Renal cortex interstitium (tissue), 11 donors: ENCODE results near the gene ELOB. TPM values are rescaled to one million over a fixed set of nuclear protein-coding genes. Genes with fewer than 3 reads are reported as not detected.
A peak's percentile ranks its signal among the peaks of the same experiment; 100 is the strongest.

Experiments used
- DNase-seq, 11 donors: peaks; one replicate each; pipeline ENCODE4 v3.0.0-alpha.2; 2013; ENCODE audit warnings: low read depth in 9 of 11, low spot score in 4 of 11; ENCODE audit errors: extremely low read depth in 1 of 11
- polyA plus RNA-seq, 3 donors: library from polyadenylated mRNA; unstranded; fragments of 120-200 nt; gene quantifications; one replicate each; pipeline ENCODE4 v1.2.1, GENCODE V29; 2013; ENCODE audit not compliant: insufficient read length in 3 of 3

Gene ELOB
- polyA plus RNA-seq, 3 donors = 193 to 255 (median 237) TPM

- DNase-seq = no peak
Measured at GRCh38 chr16:2762711-2763110, 14.4 kb downstream of the ELOB start.

- DNase-seq = no peak
Measured at GRCh38 chr16:2761886-2762583, 15.0 kb downstream of the ELOB start.

- no peak for DNase-seq
Measured at GRCh38 chr16:2761472-2761871, 15.6 kb downstream of the ELOB start.

GRCh38 chr16:2757344-2757743 is 19.7 kb downstream of the ELOB start:
- no peak for DNase-seq

- DNase-seq = no peak
Measured at GRCh38 chr16:2756288-2757015, 20.6 kb downstream of the ELOB start.

DNA sequence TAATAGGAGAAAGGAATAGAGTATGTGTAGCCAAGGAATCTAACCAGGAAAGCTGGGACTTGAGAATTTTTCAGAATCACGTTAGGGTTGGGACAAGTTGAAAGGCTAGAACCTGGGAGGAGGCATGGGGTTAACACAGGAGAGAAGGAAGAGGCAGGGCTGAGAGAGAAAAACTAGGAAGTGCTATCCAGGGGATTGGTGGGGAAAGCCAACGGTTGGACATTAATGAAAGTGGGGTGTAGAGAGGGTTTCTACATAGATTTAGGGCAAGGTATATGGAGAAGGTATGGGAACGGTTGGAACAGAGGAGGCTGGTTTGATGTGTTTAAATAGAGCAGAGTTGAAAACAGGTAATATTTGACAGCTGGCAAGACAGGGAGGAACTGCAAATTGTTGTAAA is 21.9 kb downstream of the ELOB start:
- DNase-seq = no peak

- peak in 1 of 11 donors; percentile 12 for DNase-seq
Measured at GRCh38 chr16:2753733-2754020, 23.4 kb downstream of the ELOB start.

- DNase-seq = peak; percentile 51 to 79 (median 75)
Measured at GRCh38 chr16:2752850-2753732, 24.0 kb downstream of the ELOB start.

GRCh38 chr16:2752035-2752849 is 24.8 kb downstream of the ELOB start, which contains the start of gene SRRM2:
TSS of gene SRRM2 (plus strand) at chr16:2752638. CDS start at chr16:2756365, 3,727 bp downstream.
- DNase-seq = peak; percentile 93 to 98 (median 96)

DNA sequence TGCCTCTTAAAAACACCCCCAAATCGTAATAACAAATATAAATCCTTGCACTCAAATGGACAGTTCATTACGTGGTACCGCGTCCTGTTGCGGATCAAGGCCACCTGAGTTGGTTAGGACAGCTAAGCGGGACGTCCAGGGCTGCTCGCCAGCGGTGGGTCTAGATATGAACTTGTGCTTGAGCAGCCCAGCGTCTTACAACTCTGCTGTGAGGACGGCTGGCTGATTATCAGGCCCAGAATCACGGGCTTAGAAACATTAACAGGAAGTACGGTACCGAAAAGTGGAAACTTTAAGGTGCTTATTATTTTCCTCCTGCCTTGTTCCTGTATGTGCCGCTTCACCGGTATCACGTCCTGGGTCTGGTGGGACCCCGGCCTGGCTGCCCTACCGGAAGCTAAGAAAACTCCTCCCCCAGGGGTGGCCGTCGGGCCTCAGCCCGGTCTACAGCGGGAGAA is 25.5 kb downstream of the ELOB start:
- DNase-seq = peak in 4 of 11 donors; percentile 10 to 47 (median 31)

- DNase-seq = no peak
Measured at GRCh38 chr16:2749936-2750335, 27.1 kb downstream of the ELOB start.

DNA sequence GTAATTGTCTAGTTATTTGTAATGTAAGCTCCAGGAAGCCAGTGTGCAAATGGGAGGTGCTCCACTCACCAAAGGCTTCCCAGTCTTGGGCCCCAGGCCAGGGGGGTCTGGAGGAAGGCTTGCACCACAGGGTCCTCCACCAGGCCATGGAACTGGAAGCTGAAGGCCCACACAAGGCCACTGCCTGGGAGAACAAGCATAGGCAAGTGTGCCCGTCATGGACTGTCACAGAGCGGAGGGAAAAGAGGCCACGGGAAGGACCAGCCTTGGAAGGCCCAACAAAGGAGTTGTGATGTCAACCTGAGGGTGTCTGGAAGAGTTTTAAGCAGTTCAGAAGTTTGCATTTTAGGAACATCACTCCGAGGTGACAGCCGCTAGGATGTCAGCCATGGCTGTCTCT is 27.6 kb downstream of the ELOB start:
- no peak for DNase-seq

GRCh38 chr16:2748757-2749455 is 28.2 kb downstream of the ELOB start:
- DNase-seq = no peak

- DNase-seq = no peak
Measured at GRCh38 chr16:2745961-2746360, 31.1 kb downstream of the ELOB start.

DNA sequence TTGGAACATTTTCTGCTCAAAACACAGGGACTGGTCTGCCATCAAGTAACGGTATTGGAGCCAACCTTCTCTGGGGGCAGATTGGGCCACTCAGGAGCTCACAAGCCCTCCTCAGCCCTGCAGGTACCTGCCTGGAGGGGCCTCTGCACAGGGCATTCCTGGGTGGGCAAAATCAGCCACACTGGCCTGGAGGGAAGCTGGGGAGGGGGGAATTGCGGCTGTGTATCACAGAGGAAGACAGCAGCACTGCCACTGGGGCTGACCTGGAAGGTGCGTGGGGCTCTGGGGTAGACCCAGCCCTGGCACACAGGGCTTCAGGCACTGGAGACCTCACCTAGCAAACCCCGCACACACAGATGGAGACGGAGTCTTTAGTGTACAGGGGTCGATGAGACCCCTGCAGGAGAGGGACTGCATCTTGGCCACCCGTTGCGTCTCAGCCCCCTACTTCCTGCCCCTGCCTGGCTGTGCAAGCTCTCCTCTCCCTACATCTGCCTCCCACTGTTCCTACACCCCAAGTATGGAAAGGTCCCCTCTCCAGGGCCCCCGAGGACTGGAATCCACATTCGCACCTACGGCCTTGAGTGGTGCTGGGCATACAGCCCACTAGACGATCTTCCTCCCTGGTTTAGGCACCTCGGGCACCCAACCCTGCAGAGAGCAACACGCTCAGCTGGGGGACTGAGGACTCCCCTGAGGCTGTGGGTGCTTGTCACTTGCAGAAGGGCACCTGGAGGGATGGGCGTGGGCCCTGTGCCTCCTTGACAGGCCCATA is 31.8 kb downstream of the ELOB start:
- DNase-seq = no peak

DNA sequence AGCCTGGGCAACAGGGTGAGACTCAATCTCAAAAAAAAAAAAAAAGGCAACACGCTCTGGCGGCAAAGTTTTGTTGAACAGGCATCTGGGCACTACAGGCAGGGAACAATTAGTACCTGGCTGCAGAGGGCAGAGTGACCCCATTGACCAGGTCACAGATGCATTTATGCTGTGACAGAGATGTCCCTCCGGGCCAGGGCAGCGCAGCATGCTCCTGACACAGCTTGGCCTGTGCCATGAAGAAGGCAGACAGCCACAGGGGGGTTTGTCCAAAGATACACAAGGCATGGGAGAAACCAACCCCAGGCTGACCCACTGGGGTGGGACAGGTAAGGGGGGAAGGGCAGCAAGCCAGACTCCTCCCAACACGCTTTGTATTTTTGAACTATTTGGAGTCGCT is 32.4 kb downstream of the ELOB start:
- DNase-seq = no peak

DNA sequence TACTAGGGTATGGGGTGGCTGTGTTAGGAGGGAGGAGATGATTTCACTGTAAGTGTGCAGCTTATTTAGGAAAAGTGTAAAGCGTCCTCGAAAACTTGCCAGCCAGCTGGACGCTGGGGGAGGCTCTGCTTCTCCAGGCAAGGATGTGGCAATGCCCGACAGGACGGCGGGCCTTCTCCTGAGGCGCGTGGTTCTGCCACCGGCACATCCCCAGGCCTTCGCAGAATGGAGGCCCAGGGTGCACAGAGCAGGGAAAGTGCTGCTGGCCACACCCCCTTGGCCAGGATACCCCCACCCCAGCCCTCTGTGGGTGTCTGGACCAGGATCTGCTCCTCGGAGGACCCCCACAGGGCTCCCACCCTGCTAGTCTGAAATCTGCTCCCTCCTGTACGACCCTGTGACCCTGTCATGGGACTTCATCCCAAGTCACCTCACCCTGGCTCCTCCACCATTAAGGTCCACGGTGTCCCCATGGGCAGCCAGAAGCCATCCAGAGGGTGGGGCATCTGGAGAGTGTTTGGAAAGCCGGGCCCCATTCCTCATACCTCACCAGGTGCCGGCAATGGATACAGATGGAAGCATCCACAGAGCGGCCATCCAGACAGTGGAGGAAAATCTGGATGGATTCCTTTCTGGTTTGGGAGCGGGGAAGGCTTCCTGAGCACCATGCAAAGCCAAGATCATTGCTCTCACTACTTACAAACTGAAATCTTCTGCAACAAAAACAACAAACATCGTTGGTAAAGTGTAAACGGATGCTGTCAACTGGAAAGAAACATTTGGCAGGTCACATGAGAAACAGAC is 33.9 kb downstream of the ELOB start:
- no peak for DNase-seq
